HG02852 (cell line): ENCODE measurements around the gene EIF4H.
A peak's percentile ranks its signal among the peaks of the same experiment; 100 is the strongest.
"Not testable (repeated sequence)": the region's sequence is repeated elsewhere in the genome, so short reads cannot be mapped to it uniquely, and the experiment has no call there.

Source experiments
- ATAC-seq: cut with Tn5 transposase; IDR thresholded peaks from one replicate; pipeline ENCODE4 v1.9.1; 2021; ENCODE audit warnings: mild to moderate bottlenecking, moderate library complexity; ENCODE audit not compliant: unreplicated experiment

The EIF4H gene

DNA sequence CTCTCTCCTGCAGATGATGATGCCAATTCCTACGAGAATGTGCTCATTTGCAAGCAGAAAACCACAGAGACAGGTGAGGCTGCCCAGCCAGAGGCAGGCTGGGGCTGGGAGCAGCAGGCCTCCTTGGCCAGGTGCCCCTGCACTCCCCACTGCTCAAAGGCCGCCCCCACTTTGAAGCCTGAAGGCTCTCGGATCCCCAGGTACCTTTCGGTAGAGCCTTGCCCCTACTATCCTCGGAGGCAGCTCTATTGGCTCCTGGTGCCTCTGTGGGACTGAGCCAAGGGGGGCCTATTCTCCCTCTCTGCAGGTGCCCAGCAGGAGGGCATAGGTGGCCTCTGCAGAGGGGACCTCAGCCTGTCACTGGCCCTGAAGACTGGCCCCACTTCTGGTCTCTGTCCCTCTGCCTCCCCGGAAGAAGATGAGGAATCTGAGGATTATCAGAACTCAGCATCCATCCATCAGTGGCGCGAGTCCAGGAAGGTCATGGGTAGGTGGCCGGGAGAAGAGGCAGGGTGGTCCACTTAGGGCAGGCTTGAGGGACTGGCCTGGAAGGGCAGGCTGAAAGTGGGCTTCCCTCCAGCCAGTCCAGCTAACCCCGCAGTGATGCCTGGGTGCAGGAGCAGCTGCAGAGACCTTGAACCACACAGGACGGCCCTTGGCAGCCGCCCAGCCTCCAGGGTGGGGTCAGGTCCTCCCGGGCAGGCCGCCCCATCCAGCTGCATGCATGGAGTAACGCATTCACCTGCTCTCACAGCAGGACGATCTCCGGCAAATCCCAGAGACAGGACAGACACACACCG is 49.8 kb downstream of the EIF4H start:
- ATAC-seq = no peak

DNA sequence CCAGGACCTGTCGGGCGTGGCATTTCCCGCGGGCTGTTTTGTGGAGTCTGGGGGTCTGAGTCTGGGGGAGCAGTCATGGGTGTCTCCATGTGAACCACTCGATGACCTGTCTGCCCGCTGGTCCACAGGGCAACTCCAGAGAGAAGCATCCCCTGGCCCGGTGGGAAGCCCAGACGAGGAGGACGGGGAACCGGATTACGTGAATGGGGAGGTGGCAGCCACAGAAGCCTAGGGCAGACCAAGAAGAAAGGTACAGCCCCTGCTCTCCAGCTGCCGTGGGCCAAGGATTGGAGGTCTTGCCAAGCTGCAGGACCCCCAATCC is 50.3 kb downstream of the EIF4H start:
- ATAC-seq = no peak

DNA sequence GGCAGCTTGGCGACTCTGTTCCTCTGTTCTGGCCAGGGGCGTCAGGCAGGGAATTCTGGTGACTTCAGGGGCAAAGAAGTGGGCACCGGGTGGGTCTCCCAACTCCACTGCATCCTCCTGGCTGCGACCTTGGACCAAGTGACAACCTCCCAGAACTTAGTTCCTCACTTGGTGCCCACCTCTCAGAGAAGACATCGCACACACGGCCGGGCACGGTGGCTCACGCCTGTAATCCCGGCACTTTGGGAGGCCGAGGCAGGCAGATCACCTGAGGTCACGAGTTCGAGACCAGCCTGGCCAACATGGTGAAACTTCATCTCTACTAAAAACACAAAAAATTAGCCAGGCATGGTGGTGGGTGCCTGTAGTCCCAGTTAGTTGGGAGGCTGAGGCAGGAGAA is 50.8 kb downstream of the EIF4H start:
- not testable (repeated sequence) for ATAC-seq

DNA sequence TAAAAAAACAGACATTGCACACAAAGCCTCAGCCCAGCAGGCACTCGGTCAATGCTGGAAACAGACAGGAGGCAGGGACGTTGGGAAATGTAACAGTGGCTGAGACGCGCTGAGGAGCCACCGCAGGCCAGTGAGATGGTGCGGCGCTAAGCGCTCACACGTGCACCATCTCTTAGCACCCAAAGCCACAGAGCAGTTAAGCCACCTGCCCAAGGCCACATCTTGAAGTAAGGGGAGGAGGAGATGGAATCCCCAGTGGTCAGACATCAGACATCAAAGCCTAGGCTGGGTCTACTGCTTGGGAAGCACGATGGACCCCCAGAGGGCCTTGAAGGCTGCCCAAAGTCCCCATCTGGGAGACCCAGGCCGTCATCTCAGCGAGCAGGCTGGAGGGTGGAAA is 51.2 kb downstream of the EIF4H start:
- no peak for ATAC-seq

DNA sequence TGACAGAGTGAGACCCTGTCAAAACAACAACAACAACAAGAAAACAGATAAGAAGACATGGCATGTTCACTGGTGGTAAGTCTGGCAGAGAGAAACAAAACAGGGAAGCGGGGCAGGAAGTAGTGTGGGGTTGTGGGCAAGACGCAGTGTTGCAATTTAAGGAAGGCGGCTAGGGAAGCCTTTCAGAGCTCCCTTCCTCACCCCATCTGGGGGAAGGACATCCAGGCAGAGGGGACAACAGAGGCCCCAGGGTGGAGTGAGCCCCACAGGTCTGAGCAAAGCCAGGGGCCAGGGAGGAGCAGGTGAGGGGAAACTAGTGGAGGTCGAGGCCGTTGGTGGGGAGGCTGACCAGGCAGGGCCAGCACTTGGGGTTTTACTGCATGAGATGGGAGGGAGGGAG is 52.5 kb downstream of the EIF4H start:
- ATAC-seq = no peak

DNA sequence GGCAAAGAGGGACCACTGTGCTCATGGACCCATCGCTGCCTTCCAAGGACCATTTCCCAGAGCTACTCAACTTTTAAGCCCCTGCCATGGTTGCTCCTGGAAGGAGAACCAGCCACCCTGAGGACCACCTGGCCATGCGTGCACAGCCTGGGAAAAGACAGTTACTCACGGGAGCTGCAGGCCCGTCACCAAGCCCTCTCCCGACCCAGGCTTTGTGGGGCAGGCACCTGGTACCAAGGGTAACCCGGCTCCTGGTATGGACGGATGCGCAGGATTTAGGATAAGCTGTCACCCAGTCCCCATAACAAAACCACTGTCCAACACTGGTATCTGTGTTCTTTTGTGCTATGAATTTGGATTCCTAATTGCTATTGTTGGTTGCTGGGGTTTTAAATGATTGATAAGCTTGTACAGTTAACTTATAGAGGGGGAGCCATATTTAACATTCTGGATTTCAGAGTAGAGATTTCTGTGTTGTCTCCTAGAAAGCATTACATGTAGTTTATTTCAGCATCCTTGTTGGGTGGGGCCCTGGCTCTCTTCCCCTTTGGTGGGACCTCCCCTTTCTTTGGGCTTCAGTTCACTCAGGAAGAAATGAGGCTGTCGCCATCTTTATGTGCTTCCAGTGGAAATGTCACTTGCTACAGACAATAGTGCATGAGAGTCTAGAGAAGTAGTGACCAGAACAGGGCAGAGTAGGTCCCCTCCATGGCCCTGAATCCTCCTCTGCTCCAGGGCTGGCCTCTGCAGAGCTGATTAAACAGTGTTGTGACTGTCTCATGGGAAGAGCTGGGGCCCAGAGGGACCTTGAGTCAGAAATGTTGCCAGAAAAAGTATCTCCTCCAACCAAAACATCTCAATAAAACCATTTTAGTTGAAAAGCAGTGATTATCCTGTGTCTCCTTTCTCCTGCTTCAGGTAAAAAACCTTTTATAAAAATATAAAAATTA is 55.1 kb downstream of the EIF4H start:
- ATAC-seq = no peak

DNA sequence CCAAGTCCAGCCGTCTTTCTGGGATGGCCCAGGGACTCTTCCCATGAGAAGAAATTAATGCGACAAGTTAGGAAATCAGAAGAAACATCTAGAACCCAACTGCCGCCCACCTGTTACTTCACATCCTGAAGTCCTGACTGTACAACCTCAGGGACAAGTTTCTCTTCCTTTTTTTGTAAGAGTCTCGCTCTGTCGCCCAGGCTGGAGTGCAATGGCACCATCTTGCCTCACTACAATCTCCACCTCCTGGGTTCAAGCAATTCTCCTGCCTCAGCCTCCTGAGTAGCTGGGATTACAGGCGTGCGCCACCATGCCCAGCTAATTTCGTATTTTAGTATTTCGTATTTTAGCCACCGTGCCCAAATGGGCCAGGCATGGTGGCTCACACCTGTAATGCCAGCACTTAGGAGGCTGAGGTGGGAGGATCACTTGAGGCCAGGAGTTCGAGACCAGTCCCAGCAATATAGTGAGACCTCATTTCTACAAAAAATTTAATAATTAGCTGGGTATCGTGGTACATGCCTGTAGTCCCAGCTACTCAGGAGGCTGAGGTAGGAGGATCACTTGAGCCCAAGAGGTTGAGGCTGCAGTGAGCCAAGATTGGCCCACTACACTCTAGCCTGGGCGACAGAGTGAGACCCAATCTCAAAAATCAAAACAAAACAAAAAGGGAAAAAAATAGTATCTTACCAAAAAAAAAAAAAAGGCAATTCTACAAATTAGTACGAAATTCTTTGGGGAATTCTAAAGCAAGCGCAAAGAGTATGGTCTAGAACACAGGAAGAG is 56.5 kb downstream of the EIF4H start:
- ATAC-seq = peak; percentile 21

DNA sequence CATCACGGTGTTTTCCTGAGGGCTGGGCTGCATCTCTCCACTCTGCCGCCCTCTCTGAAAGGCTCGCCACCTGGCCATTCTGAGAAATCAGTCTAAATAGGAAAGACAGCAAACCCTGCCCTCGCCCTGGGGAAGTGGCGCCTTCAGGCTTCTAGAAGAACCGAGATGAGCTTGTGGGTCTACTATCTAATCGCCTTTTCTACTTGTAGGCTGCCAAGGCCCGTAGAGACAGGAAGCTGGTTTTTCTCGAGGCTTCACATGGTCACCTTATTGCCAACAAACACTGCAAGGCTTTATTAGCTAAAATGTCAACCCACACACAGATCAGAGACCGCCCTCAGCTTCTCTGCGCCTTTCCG is 57.1 kb downstream of the EIF4H start:
- peak; percentile 75 for ATAC-seq

DNA sequence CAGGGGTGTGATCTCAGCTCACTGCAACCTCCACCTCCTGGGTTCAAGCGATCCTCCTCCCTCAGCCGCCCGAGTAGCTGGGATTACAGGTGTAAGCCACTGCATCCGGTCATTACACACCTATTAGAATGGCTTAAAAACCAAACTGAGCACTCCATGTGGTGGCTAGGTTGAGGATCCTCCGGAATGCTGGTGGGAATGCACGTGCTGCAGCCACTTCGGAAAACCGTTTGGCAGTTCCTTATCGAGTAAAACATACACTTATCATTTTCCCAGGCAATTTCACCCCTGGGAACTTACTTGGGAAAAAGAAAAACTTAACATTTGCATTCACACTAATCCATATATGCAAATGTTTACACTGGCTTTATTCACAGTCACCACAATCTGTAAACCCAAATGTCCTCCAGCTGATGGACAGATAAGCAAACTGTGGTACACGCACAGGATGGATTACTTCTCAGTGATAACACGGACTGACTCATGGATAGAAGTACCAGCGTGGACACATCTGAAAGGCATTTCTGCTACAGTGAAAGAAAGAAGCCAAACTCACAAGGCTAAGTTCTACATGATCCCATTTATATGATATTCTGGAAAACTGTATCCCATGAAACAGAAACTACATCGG is 59.6 kb downstream of the EIF4H start:
- ATAC-seq = no peak

DNA sequence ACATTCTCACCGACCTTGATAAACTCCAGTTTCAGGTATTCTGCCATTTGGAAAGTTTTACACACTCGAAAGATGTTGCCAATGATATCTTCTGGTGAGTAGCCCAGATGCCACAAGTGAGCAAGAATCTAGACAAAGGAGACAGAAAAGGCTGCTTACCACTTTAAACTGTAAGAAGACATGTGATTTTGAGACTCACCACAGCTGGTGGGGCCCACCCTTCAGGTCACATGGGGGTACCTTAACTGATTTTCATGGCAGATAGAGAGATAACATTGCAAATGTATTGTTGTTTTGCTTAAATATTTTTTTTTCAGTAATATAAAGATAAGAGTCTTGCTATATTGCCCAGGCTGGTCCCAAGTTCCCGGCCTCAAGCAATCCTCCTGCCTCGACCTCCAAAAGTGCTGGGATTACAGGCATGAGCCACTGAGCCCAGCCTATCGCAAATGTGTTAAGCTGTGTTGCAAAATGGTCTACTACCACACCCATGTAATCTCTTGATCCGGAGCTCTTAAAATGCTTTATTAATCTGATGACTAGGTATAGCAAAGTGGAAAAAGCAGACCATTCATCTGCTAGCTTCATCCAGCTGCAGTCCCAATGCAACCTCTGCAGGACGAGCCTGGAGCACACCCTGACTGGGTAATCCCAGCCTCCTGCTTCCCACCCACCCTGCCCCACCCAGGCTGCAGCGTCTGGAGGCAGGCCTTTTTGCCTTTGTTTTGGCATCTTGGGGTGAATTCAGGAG is 61.5 kb downstream of the EIF4H start:
- ATAC-seq = no peak

DNA sequence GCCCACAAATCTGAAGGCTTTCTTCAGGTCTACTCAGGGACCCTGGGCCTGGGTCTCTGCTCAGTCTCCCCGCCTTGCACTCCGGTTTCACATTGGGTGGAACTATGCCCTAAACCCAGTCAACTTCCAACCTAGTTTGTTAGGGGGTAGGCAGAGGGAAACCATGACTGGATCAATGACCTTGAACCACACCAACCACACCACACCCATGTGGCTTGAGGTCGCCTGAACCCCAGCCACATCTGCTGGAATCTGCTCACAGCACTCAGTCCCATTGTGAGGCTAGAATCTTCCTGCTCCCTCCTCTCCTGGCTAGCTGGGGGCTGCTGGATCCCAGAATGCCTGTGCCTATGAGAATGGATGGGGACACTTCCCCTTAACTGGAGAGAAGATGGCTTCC is 62.1 kb downstream of the EIF4H start:
- ATAC-seq = no peak

DNA sequence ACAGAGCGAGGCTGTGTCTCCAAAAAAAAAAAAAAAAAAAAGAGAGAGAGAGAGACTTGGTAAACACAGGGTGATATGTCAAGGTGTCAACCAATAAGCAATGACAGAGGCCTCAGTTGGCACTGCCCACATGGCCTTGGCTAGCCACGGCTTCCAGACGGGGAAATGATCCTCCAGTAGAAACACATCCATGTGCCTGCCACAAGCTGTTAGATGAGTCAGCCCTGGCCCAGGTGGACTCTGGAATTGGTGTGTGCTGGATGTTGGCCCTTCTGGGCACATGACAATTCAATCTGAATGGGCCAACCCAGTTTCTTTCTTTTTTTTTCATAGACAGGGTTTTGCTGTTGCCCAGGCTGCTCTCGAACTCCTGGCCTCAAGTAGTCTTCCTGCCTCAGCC is 66.3 kb downstream of the EIF4H start:
- no peak for ATAC-seq

DNA sequence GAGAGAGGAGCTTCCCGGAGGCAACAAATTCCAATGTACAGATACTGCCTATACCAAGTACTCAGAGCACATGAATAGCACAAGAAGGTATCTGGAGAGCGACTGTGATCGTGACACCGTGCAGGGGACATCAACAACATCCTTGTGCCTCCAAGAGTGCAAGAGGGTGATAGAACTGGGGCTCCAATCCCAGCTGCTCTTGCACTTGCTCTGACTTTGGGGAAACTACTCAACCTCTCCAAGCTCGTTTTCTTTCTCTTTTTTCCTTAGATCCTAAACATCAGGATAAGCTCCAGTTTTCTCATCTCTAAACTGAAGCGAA is 67.9 kb downstream of the EIF4H start:
- no peak for ATAC-seq

DNA sequence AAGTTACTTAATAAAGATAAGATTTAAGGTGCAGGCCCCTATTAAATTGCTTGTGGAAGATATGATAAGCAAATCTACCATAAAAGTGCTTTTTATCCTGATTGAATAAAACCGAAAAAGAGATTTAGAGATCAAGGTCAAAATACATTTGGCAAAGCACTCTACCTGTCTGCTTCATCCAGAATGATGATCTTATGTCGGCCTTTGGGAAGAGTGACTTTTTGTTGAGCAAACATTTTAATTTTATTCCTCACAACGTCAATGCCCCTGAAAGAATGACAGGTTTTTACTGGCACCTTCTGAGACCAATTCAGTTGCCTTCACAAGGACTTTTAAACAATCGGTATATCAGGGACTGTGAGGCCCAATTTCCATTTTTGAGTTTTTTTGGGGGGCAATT is 72.3 kb downstream of the EIF4H start:
- ATAC-seq = no peak
